GM21447 (cell line): ENCODE measurements around the gene BMF.
"Not testable (repeated sequence)": the region's sequence is repeated elsewhere in the genome, so short reads cannot be mapped to it uniquely, and the experiment has no call there.

Source experiments
- ATAC-seq: cut with Tn5 transposase; IDR thresholded peaks from one replicate; pipeline ENCODE4 v1.9.1; 2021; ENCODE audit not compliant: unreplicated experiment

Gene BMF

GRCh38 chr15:40128766-40129660 lies 20.3 kb upstream of the BMF start:
- no peak for ATAC-seq

- ATAC-seq: no peak
Measured at GRCh38 chr15:40125950-40126349, 17.3 kb upstream of the BMF start.

DNA sequence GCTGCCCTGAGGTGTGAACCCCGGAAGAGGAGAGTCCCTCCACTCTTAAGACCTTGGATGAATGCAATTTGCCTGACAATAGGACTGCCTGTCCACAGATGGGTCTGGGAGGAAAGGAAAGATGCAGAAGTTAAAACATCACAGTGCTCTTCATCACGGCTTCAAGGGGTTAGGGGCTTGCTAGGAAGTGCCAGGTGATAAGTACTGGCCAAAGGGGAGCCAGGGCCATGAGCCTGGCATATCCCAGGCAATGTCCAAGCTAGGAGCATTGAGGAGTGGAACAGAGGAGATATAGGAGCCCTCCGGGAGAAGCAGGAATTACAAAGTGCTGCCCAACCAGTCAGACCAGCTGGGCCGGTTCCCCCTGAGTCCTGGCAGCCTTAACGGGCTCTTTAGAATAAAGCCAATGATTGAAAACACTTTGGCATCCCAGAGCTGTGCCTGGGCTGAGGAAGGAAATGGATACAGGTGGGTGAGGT lies 16.2 kb upstream of the BMF start:
- not testable (repeated sequence) for ATAC-seq

DNA sequence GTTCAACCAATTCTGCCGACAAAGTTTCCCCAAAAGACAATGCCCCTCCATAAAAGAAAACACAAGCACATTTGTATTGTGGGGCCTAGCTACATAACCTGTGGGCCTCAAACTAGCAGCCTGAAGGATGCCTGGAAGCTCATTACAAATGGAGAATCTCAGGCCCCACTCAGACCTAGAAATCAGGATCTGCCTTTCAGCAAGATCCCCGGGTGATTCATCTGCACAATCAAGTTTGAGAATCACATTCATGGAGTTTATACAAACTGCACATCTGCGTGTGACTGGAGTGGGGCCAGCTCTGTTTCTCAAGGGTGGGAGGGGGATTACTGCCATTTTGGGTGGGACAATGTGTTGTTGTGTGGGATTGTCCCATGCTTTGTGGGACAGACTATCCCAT lies 15.7 kb upstream of the BMF start:
- not testable (repeated sequence) for ATAC-seq

GRCh38 chr15:40123863-40124262 lies 15.2 kb upstream of the BMF start:
- ATAC-seq: not testable (repeated sequence)

DNA sequence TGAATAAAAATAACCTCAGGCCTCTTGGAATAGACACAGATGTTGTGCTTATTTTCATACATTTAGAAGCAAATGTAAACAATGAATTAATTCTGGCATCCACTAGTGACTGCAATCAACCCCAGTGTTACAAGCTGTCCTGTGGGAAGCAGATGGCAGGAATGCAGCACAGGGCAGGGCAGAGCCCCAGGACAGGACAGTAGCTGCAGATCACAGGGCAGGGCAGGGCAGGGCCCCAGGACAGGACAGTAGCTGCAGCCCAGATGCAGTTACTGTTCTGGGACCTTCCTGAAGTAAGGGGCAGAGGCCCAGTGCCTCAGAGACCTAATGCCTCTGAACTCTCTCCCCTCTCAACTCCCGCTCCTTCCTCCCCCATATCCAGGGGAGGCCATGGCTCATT lies 14.3 kb upstream of the BMF start:
- not testable (repeated sequence) for ATAC-seq

GRCh38 chr15:40121911-40122638 lies 13.4 kb upstream of the BMF start:
- no peak for ATAC-seq

DNA sequence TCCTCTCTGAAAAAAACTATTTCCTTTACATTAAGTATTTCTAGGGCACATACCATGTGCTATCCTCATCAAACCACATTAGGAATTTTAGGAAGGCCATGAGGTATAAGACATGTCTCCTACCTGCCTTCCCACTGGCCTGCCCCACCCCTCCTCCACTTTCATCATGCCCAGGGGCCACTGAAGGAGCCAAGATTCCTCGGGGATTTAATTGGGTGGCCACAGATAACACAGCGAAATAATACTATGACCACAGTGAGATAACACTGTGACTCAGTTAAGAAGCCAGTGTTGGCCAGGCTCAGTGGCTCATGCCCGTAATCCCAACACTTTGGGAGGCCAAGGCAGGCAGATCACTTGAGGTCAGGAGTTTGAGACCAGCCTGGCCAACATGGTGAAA lies 9.8 kb upstream of the BMF start:
- ATAC-seq: no peak

DNA sequence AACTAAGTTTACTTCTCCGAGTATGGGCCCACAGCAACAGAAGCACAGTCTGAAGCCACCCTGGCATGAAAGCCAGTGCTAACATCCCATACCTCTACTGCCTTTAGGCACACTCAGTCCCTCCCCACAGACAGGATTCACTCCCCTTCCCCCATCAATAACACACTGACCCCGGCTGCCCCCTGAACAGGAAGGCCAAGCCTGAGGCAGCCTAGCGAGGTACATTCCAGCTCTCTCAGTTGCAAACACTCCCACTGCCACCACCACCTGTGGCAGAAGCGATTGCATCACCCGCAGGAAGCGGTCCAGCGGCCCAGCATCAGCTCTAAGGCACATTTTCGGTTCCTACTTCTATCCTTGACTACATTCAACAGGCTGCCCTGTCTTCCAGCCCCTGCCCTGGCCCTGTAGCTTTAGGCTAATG lies 7.0 kb upstream of the BMF start:
- peak; percentile 95 for ATAC-seq

GRCh38 chr15:40115106-40115505 lies 6.4 kb upstream of the BMF start:
- ATAC-seq: not testable (repeated sequence)

DNA sequence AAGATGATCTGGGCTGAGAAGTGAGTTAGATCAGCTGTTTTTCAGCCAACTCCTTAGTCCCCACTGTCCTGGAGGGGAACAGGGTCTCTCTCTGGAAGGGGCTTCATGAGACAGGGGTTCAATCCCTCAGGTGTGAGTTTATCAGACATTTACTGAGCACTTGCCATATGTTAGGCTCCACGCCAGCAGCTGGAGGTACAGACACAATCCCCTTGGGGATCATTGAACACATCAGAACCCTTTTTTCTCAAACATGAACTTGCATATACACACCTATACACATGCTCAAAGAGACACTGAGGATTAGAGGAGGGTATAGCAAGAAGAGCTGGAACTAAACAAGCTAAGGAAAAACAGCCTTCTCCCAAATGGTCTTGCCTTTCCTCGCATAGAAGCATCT lies 5.5 kb upstream of the BMF start:
- no peak for ATAC-seq

DNA sequence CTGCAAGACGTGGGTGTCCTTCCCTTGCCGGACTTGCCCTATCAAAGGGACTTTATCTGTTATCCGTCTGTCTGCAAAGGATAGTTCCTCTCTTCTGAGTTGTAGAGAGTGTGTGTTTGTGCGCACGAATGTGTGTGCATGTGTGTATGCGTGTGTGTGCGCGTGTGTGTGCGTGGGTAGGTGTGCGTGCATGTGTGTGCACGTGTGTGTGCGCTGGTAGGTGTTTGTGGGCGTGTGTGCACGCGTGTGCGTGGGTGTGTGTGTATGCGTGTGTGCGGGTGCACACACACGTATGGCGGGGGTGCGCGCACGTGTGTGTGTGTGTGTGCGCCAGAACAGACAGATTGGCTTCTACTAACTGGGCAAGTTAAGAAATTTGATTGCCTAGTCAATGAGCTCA lies 4.1 kb upstream of the BMF start:
- ATAC-seq: no peak

GRCh38 chr15:40111888-40112287 lies 3.2 kb upstream of the BMF start:
- ATAC-seq: no peak

DNA sequence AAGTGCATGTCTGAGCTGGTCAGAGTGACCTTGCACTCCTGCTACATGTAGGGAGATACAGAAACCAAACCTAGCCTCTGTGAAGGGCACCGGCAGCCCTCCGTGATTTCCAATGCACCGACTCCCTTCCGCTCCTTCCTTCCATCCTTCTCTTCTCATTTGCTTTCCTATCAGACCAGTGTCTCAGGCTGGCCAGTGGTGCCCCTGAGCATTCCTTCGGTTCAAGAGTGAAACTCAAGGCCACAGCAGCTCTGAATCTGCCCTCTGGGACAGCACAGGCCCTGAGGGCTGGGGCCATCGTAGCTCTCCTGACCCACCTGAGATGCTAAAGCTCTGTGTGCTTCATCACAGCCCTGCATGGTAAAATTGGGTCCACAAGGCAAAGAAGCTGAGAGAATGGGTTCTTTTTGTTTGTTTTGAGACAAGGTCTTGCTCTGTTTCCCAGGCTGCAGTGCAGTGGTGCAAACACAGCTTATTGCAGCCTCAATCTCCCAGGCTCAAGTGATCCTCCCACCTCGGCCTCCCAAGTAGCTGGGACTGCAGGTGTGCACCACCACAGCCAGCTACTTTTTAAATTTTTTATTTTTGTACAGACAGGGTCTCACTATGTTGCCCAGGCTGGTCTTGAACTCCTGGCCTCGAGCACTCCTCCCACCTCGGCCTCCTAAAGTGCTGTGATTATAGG lies 2.3 kb upstream of the BMF start:
- no peak for ATAC-seq

- ATAC-seq: no peak
Measured at GRCh38 chr15:40108061-40108854, 421 bp downstream of the BMF start.

- ATAC-seq: peak; percentile 39
Measured at GRCh38 chr15:40106203-40107161, 2.2 kb downstream of the BMF start.

- ATAC-seq: peak; percentile 16
Measured at GRCh38 chr15:40105517-40106202, 3.0 kb downstream of the BMF start.

GRCh38 chr15:40104865-40105516 lies 3.7 kb downstream of the BMF start:
- ATAC-seq: peak; percentile 23
